ENCODE results near the gene SZT2.
"Not testable (repeated sequence)": the region's sequence is repeated elsewhere in the genome, so short reads cannot be mapped to it uniquely, and the experiment has no call there.

The SZT2 gene

DNA sequence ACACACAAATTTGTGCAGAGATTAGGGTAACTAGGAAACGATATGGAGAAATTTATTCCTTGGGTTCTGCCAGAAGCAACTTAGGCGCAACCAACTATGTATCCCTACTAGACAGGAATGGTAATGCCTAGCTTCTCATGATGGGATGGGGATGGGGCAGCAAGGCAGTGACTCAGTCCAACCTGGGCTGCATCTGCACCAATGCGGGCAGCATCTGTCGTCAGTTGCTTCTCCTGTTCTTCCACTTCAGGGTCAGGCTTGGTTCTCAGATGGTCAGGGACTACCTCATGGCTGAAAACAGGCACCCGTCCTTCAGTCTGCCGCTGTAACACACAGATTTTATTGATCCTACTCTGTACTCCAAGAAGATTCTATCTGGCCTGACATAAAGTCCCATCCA, 3.0 kb upstream of the SZT2 start:
- FAIRE-seq = no peak
- no peak for DNase-seq (ENCODE audit: insufficient read length, low spot score)

GRCh38 chr1:43387976-43388599, 1.6 kb upstream of the SZT2 start:
- DNase-seq (ENCODE audit: insufficient read length, low spot score) (no peak), FAIRE-seq (no peak)

DNA sequence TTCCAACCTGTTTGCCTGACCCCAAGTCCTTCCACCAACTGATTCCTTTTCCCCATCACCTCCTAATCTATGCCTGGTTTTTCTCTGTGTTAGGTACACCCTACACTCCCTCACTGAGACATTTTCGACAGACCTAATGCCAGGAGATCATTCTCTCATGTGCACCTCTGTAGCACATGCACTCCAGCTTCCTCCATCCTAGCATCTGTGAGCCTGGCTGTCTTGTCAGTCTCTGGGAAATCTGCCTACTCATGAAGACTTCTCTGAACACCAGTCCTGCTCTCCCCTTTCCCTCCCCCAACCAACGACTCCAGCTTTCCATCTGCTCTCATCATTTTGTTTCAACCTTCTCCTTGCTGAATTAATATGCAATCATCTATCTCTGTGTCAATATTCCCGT, 1.1 kb upstream of the SZT2 start:
- DNase-seq (ENCODE audit: insufficient read length, low spot score) (no peak), FAIRE-seq (peak; percentile 48)

DNA sequence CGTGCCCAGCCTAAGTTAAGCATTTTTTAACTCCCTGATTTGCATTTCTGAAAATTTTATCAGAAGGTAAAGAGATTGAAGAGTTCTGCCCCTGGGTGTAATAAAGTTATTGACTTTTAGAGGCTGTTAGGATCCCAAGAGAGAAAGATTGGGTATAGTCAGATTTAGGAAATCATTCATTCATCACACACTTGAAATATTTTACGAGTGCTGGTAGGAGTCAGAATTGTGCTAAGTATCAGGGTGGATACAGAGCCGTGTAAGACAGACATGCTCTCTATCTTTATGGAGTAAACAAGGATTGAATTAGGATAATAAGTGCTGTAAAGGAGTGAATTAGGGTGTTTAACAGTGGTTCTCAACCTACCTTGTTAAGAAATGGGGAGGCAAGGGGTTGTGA, 3.0 kb downstream of the SZT2 start:
- FAIRE-seq (no peak), DNase-seq (ENCODE audit: insufficient read length, low spot score) (no peak)

DNA sequence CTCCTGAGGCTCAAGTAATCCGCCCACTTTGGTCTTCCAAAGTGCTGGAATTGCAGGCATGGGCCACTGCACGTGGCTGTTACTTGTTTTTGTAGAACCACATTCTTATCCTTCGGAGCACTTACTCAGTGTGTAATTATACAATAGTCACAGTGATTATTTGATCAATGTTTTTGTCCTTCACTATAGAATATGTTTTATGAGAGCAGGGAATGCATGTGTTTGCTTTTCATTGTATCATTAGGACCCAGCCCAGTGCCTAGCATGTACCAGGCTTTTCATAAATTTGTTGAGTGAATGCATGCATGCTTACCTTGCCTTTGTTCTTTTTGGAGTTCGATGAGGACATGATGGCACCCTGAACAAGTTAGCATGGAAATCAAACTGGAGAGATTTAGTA, 5.8 kb downstream of the SZT2 start:
- FAIRE-seq (no peak), DNase-seq (ENCODE audit: insufficient read length, low spot score) (no peak)

DNA sequence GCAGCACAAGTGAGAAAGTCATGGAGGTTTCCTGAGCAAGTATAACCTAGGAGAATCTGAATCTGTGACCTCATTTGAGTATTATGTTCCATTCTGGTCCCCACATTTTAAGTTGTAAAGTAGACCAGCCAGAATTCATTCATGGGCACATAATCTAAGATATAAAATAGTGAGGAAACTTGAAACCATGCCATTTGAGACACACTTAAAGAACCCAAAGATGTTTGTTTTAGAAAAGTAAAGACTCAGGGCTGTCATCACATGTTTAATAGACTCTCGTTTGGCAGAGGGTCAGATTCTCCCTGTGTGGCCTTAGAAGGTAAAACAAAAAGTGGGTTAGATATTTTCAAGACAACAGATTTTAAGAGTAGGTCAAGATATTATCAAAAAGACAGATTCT, 6.4 kb downstream of the SZT2 start:
- FAIRE-seq = no peak
- no peak for DNase-seq (ENCODE audit: insufficient read length, low spot score)

DNA sequence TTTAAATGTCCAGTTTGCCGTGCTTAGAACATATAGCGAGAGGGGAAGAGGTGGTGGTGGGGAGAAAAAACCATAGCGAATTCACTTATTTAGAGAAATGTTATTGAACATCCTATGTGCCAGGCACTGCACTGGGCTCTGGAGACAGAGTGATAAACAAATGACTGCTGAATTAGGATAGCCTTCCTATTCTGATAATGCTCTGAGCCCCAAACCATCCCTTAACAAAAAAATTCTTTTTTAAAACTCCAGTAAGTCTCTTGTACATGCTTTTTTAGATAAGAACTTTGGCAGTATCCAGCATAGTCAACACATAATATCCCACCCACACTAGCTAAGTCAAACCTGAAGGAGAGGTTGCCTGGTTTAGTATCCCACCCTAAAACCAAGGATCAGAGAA, 8.5 kb downstream of the SZT2 start:
- no peak for DNase-seq (ENCODE audit: insufficient read length, low spot score)
- no peak for FAIRE-seq

DNA sequence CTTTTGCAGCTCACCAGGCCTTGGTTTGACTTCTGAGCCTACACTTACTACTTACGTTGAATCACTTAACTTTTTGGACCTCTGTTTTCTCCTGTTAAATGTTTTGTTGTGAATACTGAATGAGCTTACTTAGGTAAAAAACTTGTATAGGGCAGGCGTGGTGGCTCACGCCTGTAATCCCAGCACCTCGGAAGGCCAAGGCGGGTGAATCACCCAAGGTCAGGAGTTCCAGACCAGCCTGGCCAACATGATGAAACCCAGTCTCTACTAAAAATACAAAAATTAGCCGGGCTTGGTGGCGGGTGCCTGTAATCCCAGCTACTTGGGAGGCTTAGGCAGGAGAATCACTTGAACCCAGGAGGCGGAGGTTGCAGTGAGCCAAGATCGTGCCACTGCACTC, 10.7 kb downstream of the SZT2 start:
- not testable (repeated sequence) for DNase-seq (ENCODE audit: insufficient read length, low spot score)

GRCh38 chr1:43402089-43402865, 12.6 kb downstream of the SZT2 start:
- no peak for DNase-seq (ENCODE audit: insufficient read length, low spot score)
- no peak for FAIRE-seq

More for the DNA sequence above, 10.7 kb downstream of the SZT2 start:
- not testable (repeated sequence) for FAIRE-seq

- FAIRE-seq = no peak
- no peak for DNase-seq (ENCODE audit: insufficient read length, low spot score)
Measured at GRCh38 chr1:43404353-43404752, 14.7 kb downstream of the SZT2 start.

GRCh38 chr1:43405219-43405875, 15.6 kb downstream of the SZT2 start:
- DNase-seq (ENCODE audit: insufficient read length, low spot score) (no peak), FAIRE-seq (no peak)

- DNase-seq (ENCODE audit: insufficient read length, low spot score) (no peak), FAIRE-seq (no peak)
Measured at GRCh38 chr1:43405876-43406234, 16.2 kb downstream of the SZT2 start.

- no peak for DNase-seq (ENCODE audit: insufficient read length, low spot score)
- FAIRE-seq = no peak
Measured at GRCh38 chr1:43410571-43410970, 20.9 kb downstream of the SZT2 start.

DNA sequence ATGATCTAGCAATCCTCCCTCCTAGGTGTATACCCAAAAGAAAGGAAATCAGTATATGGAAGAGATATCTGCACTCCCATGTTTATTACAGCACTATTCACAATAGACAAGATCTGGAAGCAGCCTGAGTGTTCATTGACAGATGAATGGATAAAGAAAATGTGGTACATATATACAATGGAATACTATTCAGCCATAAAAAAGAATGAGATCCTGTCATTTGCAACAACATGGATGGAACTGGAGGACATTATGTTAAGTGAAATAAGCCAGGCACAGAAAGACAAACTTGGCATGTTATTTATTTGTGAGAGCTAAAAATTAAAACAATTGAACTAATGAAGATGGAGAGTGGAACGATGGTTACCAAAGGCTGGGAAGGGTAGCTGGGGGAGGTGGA, 23.7 kb downstream of the SZT2 start:
- FAIRE-seq; DNase-seq (ENCODE audit: insufficient read length, low spot score): not testable (repeated sequence)

DNA sequence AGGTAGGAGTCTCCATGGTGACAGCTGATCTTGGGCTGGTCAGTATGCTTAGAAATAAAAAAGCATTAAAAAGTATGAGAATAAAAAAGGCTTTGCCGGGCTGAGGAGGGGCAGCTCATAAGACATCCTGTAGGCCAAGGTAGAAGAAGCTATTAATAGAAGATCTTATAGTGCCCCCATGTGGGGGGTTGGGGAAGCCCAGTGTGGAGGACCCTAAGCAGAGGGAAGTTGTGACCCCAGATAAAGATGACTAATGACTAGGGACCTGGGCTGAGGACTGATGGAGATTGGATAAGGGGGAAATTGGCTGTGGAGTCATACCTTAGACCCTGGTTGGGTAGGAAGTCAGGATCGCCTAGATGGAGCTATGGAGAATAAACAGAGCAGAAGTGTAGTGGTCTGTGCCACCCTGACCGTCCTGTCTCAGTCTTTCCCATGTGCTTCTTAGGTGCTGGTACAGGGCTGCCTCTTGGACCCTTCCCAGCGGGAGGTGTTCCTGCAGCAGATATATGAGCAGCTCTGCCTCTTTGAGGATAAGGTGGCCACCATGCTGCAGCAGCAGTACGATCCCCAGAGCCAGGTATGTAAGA, 25.0 kb downstream of the SZT2 start:
- no peak for FAIRE-seq

DNA sequence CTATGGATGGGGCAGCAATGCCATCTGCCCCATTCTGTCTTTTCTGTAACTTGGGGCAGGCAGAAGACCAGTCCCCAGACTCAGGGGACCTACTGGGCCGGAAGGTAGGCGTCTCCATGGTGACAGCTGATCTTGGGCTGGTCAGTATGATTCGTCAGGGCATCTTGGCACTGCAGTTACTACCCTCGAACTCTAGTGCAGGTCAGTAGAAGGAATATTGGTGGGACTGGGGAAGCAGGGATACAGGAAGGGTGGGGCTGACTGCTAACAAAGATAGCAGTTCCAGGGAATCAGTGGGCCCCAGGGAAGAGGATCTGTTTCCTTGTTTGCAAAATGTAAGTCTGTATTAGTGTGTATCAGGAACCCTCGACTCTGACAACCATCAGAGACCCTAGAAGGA, 26.2 kb downstream of the SZT2 start:
- FAIRE-seq = no peak
- no peak for DNase-seq (ENCODE audit: insufficient read length, low spot score)

More for the DNA sequence above, 25.0 kb downstream of the SZT2 start:
- DNase-seq (ENCODE audit: insufficient read length, low spot score) = peak; percentile 33

GRCh38 chr1:43418858-43419257, 29.2 kb downstream of the SZT2 start:
- FAIRE-seq (no peak), DNase-seq (ENCODE audit: insufficient read length, low spot score) (no peak)

GRCh38 chr1:43419627-43420425, 30.1 kb downstream of the SZT2 start:
- DNase-seq (ENCODE audit: insufficient read length, low spot score) (no peak), FAIRE-seq (no peak)

DNA sequence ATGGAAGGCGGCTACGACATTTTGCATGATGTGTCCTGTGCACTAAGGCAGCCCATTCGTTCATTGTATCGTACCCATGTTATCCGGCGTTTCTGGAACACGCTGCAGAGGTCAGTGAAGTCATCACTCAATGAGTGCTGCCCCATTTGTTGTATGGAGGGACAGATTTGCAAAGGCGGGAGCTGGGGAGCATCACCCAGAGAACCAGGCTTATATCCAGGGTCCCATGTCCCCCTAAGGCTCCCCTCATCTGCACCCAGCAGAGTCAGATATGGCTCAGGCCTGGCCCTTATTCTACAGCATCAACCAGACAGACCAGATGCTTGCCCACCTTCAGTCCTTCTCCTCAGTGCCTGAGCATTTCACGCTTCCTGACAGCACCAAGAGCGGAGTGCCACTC, 31.2 kb downstream of the SZT2 start:
- DNase-seq (ENCODE audit: insufficient read length, low spot score) = no peak
- FAIRE-seq = no peak

- FAIRE-seq = no peak
Measured at GRCh38 chr1:43421396-43421795, 31.7 kb downstream of the SZT2 start.

More at GRCh38 chr1:43421396-43421795, 31.7 kb downstream of the SZT2 start:
- no peak for DNase-seq (ENCODE audit: insufficient read length, low spot score)
